K562 (cell line): ENCODE measurements around the gene RTL1. TPM values are rescaled to one million over a fixed set of nuclear protein-coding genes. Genes with fewer than 3 reads are reported as not detected.

Experiments
- ATAC-seq: fragments of 200-7000 bp; cut with Tn5 transposase; 3 replicates; pipeline ENCODE4 v1.9.1; 2020; ENCODE audit warnings: moderate library complexity
- BruUV-seq: library from RNA; stranded (reverse); fragments of 400-500 nt; replicated peaks from 2 replicates; lab custom pipeline; 2021; lab: Mats Ljungman, UMichigan
- CTCF ChIA-PET: fragments of 300-600 bp; formaldehyde crosslinking; extraction: SDS; loops from one replicate; lab custom pipeline; 2021; ENCODE audit warnings: low intra/inter-chr PET ratio; lab: Yijun Ruan, JAX
- POLR2A ChIA-PET: fragments of 300-600, 350-650 bp; sonication (Branson Sonifier 250); formaldehyde crosslinking; extraction: SDS; loops from one replicate; lab custom pipeline; 2021; ENCODE audit warnings: antibody characterized with exemption, inconsistent platforms; lab: Yijun Ruan, JAX
- DNase-seq, 4 experiments: peaks; one replicate each; pipeline versions ENCODE4 v3.0.0 to v3.0.0-alpha.2; 2011 to 2018; ENCODE audit warnings: low spot score in 3 of 4, mixed read lengths in 3 of 4; ENCODE audit errors: extremely low read depth in 1 of 4
- FAIRE-seq: peaks from 2 replicates; lab custom pipeline; 2011; peaks lifted over from hg19 to GRCh38; lab: Jason Lieb, UNC
- H2AFZ ChIP-seq: 2 replicates; pipeline ENCODE4 v1.6.0; 2011; ENCODE audit warnings: low read depth, low read length, control low read depth, inconsistent platforms
- H3K27ac ChIP-seq: fragments of 200-600 bp; 3 replicates; pipeline ENCODE4 v1.8.0; 2011; ENCODE audit warnings: low read depth, mild to moderate bottlenecking, control low read depth, inconsistent platforms, low read length, moderate library complexity, mixed read lengths; ENCODE audit errors: extremely low read depth
- H3K27me3 ChIP-seq, 2 experiments: fragments of 300-600 bp in 1 of 2; 2 replicates in 1 of 2; 3 replicates in 1 of 2; pipeline versions ENCODE4 v1.6.0 to v1.8.0; 2011; ENCODE audit warnings: inconsistent platforms in 2 of 2, low read length in 2 of 2, mild to moderate bottlenecking in 1 of 2, mixed read lengths in 1 of 2, moderate library complexity in 1 of 2; ENCODE audit not compliant: control insufficient read depth in 2 of 2, insufficient read depth in 2 of 2
- H3K36me3 ChIP-seq: fragments of 300-600 bp; 3 replicates; pipeline ENCODE4 v1.8.0; 2011; ENCODE audit warnings: mild to moderate bottlenecking, low read length, inconsistent platforms; ENCODE audit not compliant: control insufficient read depth, insufficient read depth
- H3K4me1 ChIP-seq, 2 experiments: fragments of 200-600 bp in 1 of 2; replicated peaks in 1 of 2; 2 replicates in 1 of 2; 3 replicates in 1 of 2; pipeline versions ENCODE4 v1.5.1 to v1.8.0; 2011; ENCODE audit warnings: inconsistent platforms in 2 of 2, low read length in 2 of 2, mild to moderate bottlenecking in 1 of 2, mixed read lengths in 1 of 2, moderate library complexity in 1 of 2; ENCODE audit not compliant: control insufficient read depth in 2 of 2, insufficient read depth in 2 of 2
- H3K4me2 ChIP-seq: 2 replicates; pipeline ENCODE4 v1.6.1; 2011; ENCODE audit warnings: low read length, control low read depth, inconsistent platforms, mixed read lengths; ENCODE audit not compliant: insufficient read depth
- H3K4me3 ChIP-seq: fragments of 200-600 bp; sonication (generic), shearing (Covaris generic); 2 replicates; pipeline ENCODE4 v1.5.1; 2016; ENCODE audit warnings: control low read depth, inconsistent platforms
- H3K79me2 ChIP-seq: fragments of 200-600 bp; 3 replicates; pipeline ENCODE4 v1.8.0; 2011; ENCODE audit warnings: low read length, inconsistent platforms; ENCODE audit not compliant: control insufficient read depth, insufficient read depth
- H3K9ac ChIP-seq, 2 experiments: 2 replicates each; pipeline versions ENCODE4 v1.6.0 to v1.6.1; 2011; ENCODE audit warnings: low read depth in 2 of 2, low read length in 2 of 2, control low read depth in 1 of 2, inconsistent platforms in 1 of 2, mild to moderate bottlenecking in 1 of 2, mixed read lengths in 1 of 2; ENCODE audit not compliant: insufficient read depth in 1 of 2
- H3K9me1 ChIP-seq: one replicate; pipeline ENCODE4 v1.6.0; 2011; ENCODE audit warnings: inconsistent platforms, mild to moderate bottlenecking, low read length, moderate library complexity; ENCODE audit not compliant: control insufficient read depth, insufficient read depth
- H3K9me3 ChIP-seq: replicated peaks from 2 replicates; pipeline ENCODE4 v1.5.1; 2011; ENCODE audit warnings: low read depth, low read length, inconsistent platforms; ENCODE audit not compliant: control insufficient read depth, insufficient read depth
- H4K20me1 ChIP-seq: replicated peaks from 2 replicates; pipeline ENCODE4 v1.6.1; 2011; ENCODE audit warnings: low read length, inconsistent platforms, mixed read lengths; ENCODE audit not compliant: control insufficient read depth, insufficient read depth
- ARHGAP35 ChIP-seq: fragments of 450-650 bp; IDR thresholded peaks from 2 replicates; pipeline ENCODE4 v1.6.1; 2018; ENCODE audit not compliant: partially characterized antibody
- CBFB ChIP-seq: sonication (generic); formaldehyde crosslinking; IDR thresholded peaks from 2 replicates; pipeline ENCODE4 v1.4.0; 2020; ENCODE audit warnings: mild to moderate bottlenecking, missing genetic modification reagents
- GMEB1 ChIP-seq: fragments of 250-450 bp; sonication (Bioruptor Pico); IDR thresholded peaks from 2 replicates; pipeline ENCODE4 v1.4.0; 2020; ENCODE audit warnings: mild to moderate bottlenecking
- HINFP ChIP-seq: fragments of 450-650 bp; conservative IDR thresholded peaks from 2 replicates; pipeline ENCODE4 v1.6.1; 2016; ENCODE audit warnings: missing genetic modification characterization, low read depth, mild to moderate bottlenecking, control low read depth, missing compliant biosample characterization
- NELFE ChIP-seq: IDR thresholded peaks from 2 replicates; pipeline ENCODE4 v1.6.1; 2011; ENCODE audit warnings: mild to moderate bottlenecking; ENCODE audit not compliant: insufficient read depth, insufficient read length
- NFYB ChIP-seq: IDR thresholded peaks from 2 replicates; pipeline ENCODE4 v1.6.1; 2011; ENCODE audit warnings: mild to moderate bottlenecking, moderate library complexity; ENCODE audit not compliant: insufficient read length; ENCODE audit errors: extremely low read depth
- SMARCA4 ChIP-seq: fragments of 450-650 bp; IDR thresholded peaks from 2 replicates; pipeline ENCODE4 v1.6.1; 2016
- ZFP91 ChIP-seq: sonication (generic); formaldehyde crosslinking; IDR thresholded peaks from 2 replicates; pipeline ENCODE4 v1.8.0; 2022; ENCODE audit warnings: mild to moderate bottlenecking, missing genetic modification reagents
- WGBS: fragments of 100-300 bp; shearing (Covaris generic); methylation state at CpG from one replicate; pipeline ENCODE4 v1.1.6; 2016; ENCODE audit warnings: low coverage, mixed read lengths; ENCODE audit not compliant: insufficient coverage; ENCODE audit errors: missing lambda C conversion rate; 5-methylcytosine and 5-hydroxymethylcytosine counted together
- in situ Hi-C: fragments of 300-500 bp; cut with MboI; formaldehyde crosslinking; loops from 4 replicates; pipeline ENCODE4 v1.15.0; 2018; ENCODE audit warnings: inconsistent platforms, mixed read lengths
- intact Hi-C: fragments of 100-400 bp; cut with micrococcal nuclease; formaldehyde crosslinking; loops from 2 replicates; pipeline ENCODE4 v1.14.2; 2022
- polyA plus RNA-seq, 8 experiments: library from polyadenylated mRNA; depleted of rRNA in 4 of 8; stranded (reverse) in 5 of 8; unstranded in 3 of 8; fragments of >200 nt; fragmentation: Nextera tagmentation in 2 of 8; fragmentation: Illumina TruSeq in 1 of 8; extraction: Ambion mirVana in 2 of 8; extraction: Trizol in 1 of 8; gene quantifications; 2 replicates each; pipeline versions ENCODE4 v1.2.1 to v1.2.3, GENCODE V29; 2011 to 2014; ENCODE audit warnings: inconsistent platforms in 1 of 8, missing spikeins in 1 of 8
- total RNA-seq, 7 experiments: library from RNA; depleted of rRNA in 6 of 7; stranded (reverse); fragments of >200 nt in 6 of 7; fragmentation: Illumina TruSeq in 2 of 7; extraction: Trizol in 2 of 7; gene quantifications; 2 replicates each; pipeline versions ENCODE4 v1.2.1 to v1.2.3, GENCODE V29; 2011 to 2021; ENCODE audit warnings: low replicate concordance in 1 of 7

The RTL1 gene
- total and polyA plus RNA-seq, 9 of the 15 experiments (the other 6 are each of a cell fraction or from before 2014, with no cell fraction given): not detected

- POLR2A ChIA-PET: no interaction called here
- Histone ChIP-seq H3K9me1 (no peaks in the 10 kb centered on the region), H3K4me1 (peaks cover 13 to 31% of the 10 kb centered on the region in 2 experiments), H3K4me2 (no peak overlapping the region), H2AFZ (no peak overlapping the region), H4K20me1 (no peaks in the 10 kb centered on the region), H3K9me3 (no peaks in the 10 kb centered on the region), H3K27me3 (0 out of 5 replicates have a peak, but pooled peaks cover 0 to 3% of the 10 kb centered on the region in 2 experiments), H3K79me2 (no peaks in the 10 kb centered on the region), H3K36me3 (no peaks in the 10 kb centered on the region), H3K9ac (no peak overlapping the region), H3K4me3 (no peak overlapping the region), H3K27ac (no peak overlapping the region)
- DNase-seq (no peak), ATAC-seq (no peak), FAIRE-seq (no peak)
- WGBS: 62% methylated on average over 10 of the region's 11 CpGs
- in situ Hi-C loops (loop anchor here (5.0 kb wide), 1 partner anchor 236 kb away; no protein-coding TSS in a partner anchor), intact Hi-C loops (no loop called here)
- CTCF ChIA-PET: interaction anchor here (1.1 kb wide), 1 partner anchor 8 kb away, joined by 3 read pairs; no protein-coding TSS in a partner anchor
- no TSS peak for BruUV-seq
- TF ChIP-seq SMARCA4: no peak
- no peak for TF ChIP-seq NFYB
- no peak for TF ChIP-seq NELFE
- no peak for TF ChIP-seq CBFB (CRISPR knock-in tag)
- no peak for TF ChIP-seq GMEB1 (CRISPR knock-in tag)
- TF ChIP-seq ARHGAP35: no peak
- TF ChIP-seq HINFP (tag): no peak
- TF ChIP-seq ZFP91 (CRISPR knock-in tag): no peak
Measured at GRCh38 chr14:100898465-100898864, 5.1 kb downstream of the RTL1 start.
